Tibial nerve (tissue), 4 donors: Measurements from ENCODE around the gene CHST13.
A peak's percentile ranks its signal among the peaks of the same experiment; 100 is the strongest.

Experiments used
- CTCF ChIP-seq, 5 experiments: fragments of 200-600 bp in 3 of 5; fragments of 450-650 bp in 2 of 5; sonication (generic) in 3 of 5; IDR thresholded peaks; one replicate each; pipeline ENCODE4 v1.5.1; 2016 to 2019; ENCODE audit warnings: antibody characterized with exemption in 5 of 5, mild to moderate bottlenecking in 3 of 5, moderate library complexity in 2 of 5
- EP300 ChIP-seq, 2 donors: sonication (generic); formaldehyde crosslinking; IDR thresholded peaks; one replicate each; pipeline ENCODE4 v1.6.1; 2017; ENCODE audit warnings: antibody characterized with exemption in 2 of 2, mild to moderate bottlenecking in 1 of 2
- POLR2A ChIP-seq, 2 donors: fragments of 450-650 bp; IDR thresholded peaks; one replicate each; pipeline ENCODE4 v1.6.1; 2017; ENCODE audit warnings: antibody characterized with exemption in 2 of 2, mild to moderate bottlenecking in 2 of 2, moderate library complexity in 2 of 2

GRCh38 chr3:126474498-126475412, 49.2 kb upstream of the CHST13 start:
- TF ChIP-seq CTCF (IDR thresholded peaks at IDR 0.05) = no peak
- no peak for TF ChIP-seq POLR2A (IDR thresholded peaks at IDR 0.05)
- TF ChIP-seq EP300 (IDR thresholded peaks at IDR 0.05) = peak in 1 of 2 donors; percentile 11
